GM06990 (cell line): ENCODE data around the gene ADGRG1.

ENCODE experiments used
- DNase-seq: peaks from one replicate; pipeline ENCODE4 v3.0.0-alpha.2; 2011; ENCODE audit not compliant: insufficient read length; ENCODE audit errors: extremely low read depth
- H3K27me3 ChIP-seq: replicated peaks from 2 replicates; pipeline ENCODE4 v1.6.0; 2011; ENCODE audit warnings: low read length; ENCODE audit not compliant: control insufficient read depth, insufficient read depth
- H3K36me3 ChIP-seq: 2 replicates; pipeline ENCODE4 v1.5.1; 2011; ENCODE audit warnings: low read length; ENCODE audit not compliant: control insufficient read depth, insufficient read depth
- H3K4me3 ChIP-seq: replicated peaks from 2 replicates; pipeline ENCODE4 v1.5.1; 2011; ENCODE audit warnings: low read depth, mild to moderate bottlenecking, control low read depth, low read length
- CTCF ChIP-seq: IDR thresholded peaks from 2 replicates; pipeline ENCODE4 v1.5.1; 2011; ENCODE audit warnings: low read length, control low read depth, mild to moderate bottlenecking, inconsistent platforms; ENCODE audit not compliant: insufficient read depth, poor library complexity, severe bottlenecking

ADGRG1 gene

GRCh38 chr16:57628783-57629293 is 408 bp downstream of the ADGRG1 start:
- DNase-seq: no peak
- no peak for TF ChIP-seq CTCF
- peaks cover 2% of the 10 kb centered on the region; the same call in 1 of the 2 replicates for H3K27me3 ChIP-seq
- H3K36me3 ChIP-seq: no peaks in the 10 kb centered on the region
- no peak overlapping the region for H3K4me3 ChIP-seq

- peaks cover 3% of the 10 kb centered on the region for H3K27me3 ChIP-seq
- no peak for DNase-seq
- H3K36me3 ChIP-seq: no peaks in the 10 kb centered on the region
- no peak for TF ChIP-seq CTCF
- no peak overlapping the region for H3K4me3 ChIP-seq
These were observed 1.3 kb downstream of the ADGRG1 start for GRCh38 chr16:57629516-57630406.

- Histone ChIP-seq H3K4me3 (no peak overlapping the region), H3K36me3 (no peaks in the 10 kb centered on the region), H3K27me3 (peaks cover 3% of the 10 kb centered on the region)
- no peak for DNase-seq
- no peak for TF ChIP-seq CTCF
These were observed 2.0 kb downstream of the ADGRG1 start for GRCh38 chr16:57630407-57630797.

GRCh38 chr16:57630931-57631845 is 2.8 kb downstream of the ADGRG1 start:
- no peak for TF ChIP-seq CTCF
- H3K4me3 ChIP-seq: no peak overlapping the region
- H3K36me3 ChIP-seq: no peaks in the 10 kb centered on the region
- peaks cover 3% of the 10 kb centered on the region for H3K27me3 ChIP-seq
- DNase-seq: no peak

- no peak for DNase-seq
- H3K36me3 ChIP-seq: no peaks in the 10 kb centered on the region
- H3K4me3 ChIP-seq: no peak overlapping the region
- peaks cover 5% of the 10 kb centered on the region for H3K27me3 ChIP-seq
- TF ChIP-seq CTCF: no peak
These were observed 4.1 kb downstream of the ADGRG1 start for GRCh38 chr16:57632568-57632967.
